ENCODE measurements around the gene HDGFL3.

DNA sequence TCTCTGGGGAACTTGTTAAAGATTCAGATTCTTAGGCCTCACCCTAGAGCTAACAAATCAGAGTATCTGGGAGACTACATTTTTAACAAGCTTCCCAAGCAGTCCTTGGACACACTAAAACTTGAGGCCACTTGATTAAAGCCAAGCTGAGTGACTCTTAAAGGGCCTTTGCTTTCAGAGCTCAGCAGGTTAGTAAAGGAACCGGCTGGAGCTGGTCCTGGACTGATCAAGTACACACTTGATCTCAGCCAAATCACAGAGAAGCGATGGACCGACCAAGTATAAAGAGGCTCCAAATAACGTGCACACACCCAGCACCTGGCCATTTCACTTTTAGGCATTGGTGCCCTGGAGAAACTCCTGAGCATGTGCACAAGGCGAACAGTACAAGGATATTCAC is 113.0 kb downstream of the HDGFL3 start:
- TF ChIP-seq CTCF (IDR thresholded peaks at IDR 0.05) (no peak), POLR2AphosphoS5 (IDR thresholded peaks at IDR 0.05) (no peak), EP300 (IDR thresholded peaks at IDR 0.05) (no peak)
